Common myeloid progenitor, CD34-positive (primary cell): ENCODE measurements around the gene PRKN.

ENCODE experiments used
- CTCF ChIA-PET: fragments of 350-600 bp; sonication (Branson Sonifier 250); formaldehyde crosslinking; loops from one replicate; lab custom pipeline; 2021; ENCODE audit warnings: antibody characterized with exemption; lab: Charles Lee
- POLR2A ChIA-PET: fragments of 350-600 bp; sonication (Branson Sonifier 250); formaldehyde crosslinking; loops from one replicate; lab custom pipeline; 2021; ENCODE audit warnings: antibody characterized with exemption; lab: Charles Lee
- DNase-seq, 3 donors: peaks; one replicate each; pipeline versions ENCODE4 v3.0.0 to v3.0.0-alpha.2; 2013
- H3K27ac ChIP-seq, 2 experiments: 1 replicate in 1 of 2; 2 replicates in 1 of 2; pipeline ENCODE4 v1.7.0; 2013; ENCODE audit warnings: inconsistent platforms in 2 of 2, low read length in 2 of 2, mild to moderate bottlenecking in 2 of 2, low read depth in 1 of 2, moderate library complexity in 1 of 2; ENCODE audit not compliant: severe bottlenecking in 2 of 2, insufficient read depth in 1 of 2, poor library complexity in 1 of 2
- H3K27me3 ChIP-seq, 5 experiments: replicated peaks in 2 of 5; 1 replicate in 3 of 5; 2 replicates in 2 of 5; pipeline versions ENCODE4 v1.6.1 to v1.7.0; 2013; ENCODE audit warnings: low read length in 4 of 5, mild to moderate bottlenecking in 2 of 5, moderate library complexity in 2 of 5, inconsistent platforms in 1 of 5; ENCODE audit not compliant: insufficient read depth in 5 of 5, control insufficient read depth in 4 of 5
- H3K36me3 ChIP-seq, 4 experiments: 1 replicate in 2 of 4; 2 replicates in 2 of 4; pipeline versions ENCODE4 v1.6.1 to v1.7.0; 2013; ENCODE audit warnings: low read length in 3 of 4, control low read depth in 1 of 4, mild to moderate bottlenecking in 1 of 4; ENCODE audit not compliant: control insufficient read depth in 4 of 4, insufficient read depth in 4 of 4
- H3K4me1 ChIP-seq, 4 experiments: 1 replicate in 3 of 4; 2 replicates in 1 of 4; pipeline versions ENCODE4 v1.6.1 to v1.7.1; 2013; ENCODE audit warnings: low read length in 3 of 4, mild to moderate bottlenecking in 3 of 4, control low read depth in 1 of 4, inconsistent platforms in 1 of 4, moderate library complexity in 1 of 4; ENCODE audit not compliant: control insufficient read depth in 4 of 4, insufficient read depth in 4 of 4; ENCODE audit errors: control extremely low read depth in 1 of 4
- H3K4me3 ChIP-seq, 7 experiments: 1 replicate in 4 of 7; 2 replicates in 3 of 7; pipeline versions ENCODE4 v1.5.1 to v1.7.0; 2013; ENCODE audit warnings: mild to moderate bottlenecking in 7 of 7, low read length in 6 of 7, moderate library complexity in 6 of 7, inconsistent platforms in 2 of 7, low read depth in 2 of 7, control low read depth in 1 of 7; ENCODE audit not compliant: insufficient read depth in 4 of 7, control insufficient read depth in 1 of 7; ENCODE audit errors: extremely low read depth in 1 of 7
- H3K9me3 ChIP-seq, 5 experiments: 1 replicate in 4 of 5; 2 replicates in 1 of 5; pipeline versions ENCODE4 v1.6.1 to v1.7.1; 2013; ENCODE audit warnings: low read length in 4 of 5, mild to moderate bottlenecking in 2 of 5, inconsistent platforms in 1 of 5, low read depth in 1 of 5, moderate library complexity in 1 of 5; ENCODE audit not compliant: control insufficient read depth in 4 of 5, insufficient read depth in 2 of 5; ENCODE audit errors: control extremely low read depth in 1 of 5
- WGBS: methylation state at CpG from one replicate; pipeline ENCODE4 v1.1.5; 2013; ENCODE audit not compliant: insufficient coverage; 5-methylcytosine and 5-hydroxymethylcytosine counted together

Gene PRKN

GRCh38 chr6:161837449-161837735 lies 890.2 kb downstream of the PRKN start:
- peaks cover 12 to 41% (median 33%) of the 10 kb centered on the region in 4 experiments for H3K4me1 ChIP-seq
- H3K36me3 ChIP-seq, result no peaks in the 10 kb centered on the region
- DNase-seq, result no peak
- ChIA-PET POLR2A (no interaction called here), CTCF (interaction anchor here (0.8 to 4.3 kb wide), 7 partner anchors 7 to 900 kb away, joined by 3 to 16 read pairs (median 4); no protein-coding TSS in a partner anchor)
- no CpG with 5 or more reads among the region's 1 CpG for WGBS
- H3K27ac ChIP-seq, result no peak overlapping the region
- no peaks in the 10 kb centered on the region for H3K27me3 ChIP-seq
- H3K9me3 ChIP-seq, result no peaks in the 10 kb centered on the region
- H3K4me3 ChIP-seq, result no peak overlapping the region

GRCh38 chr6:161836643-161837448 lies 890.7 kb downstream of the PRKN start:
- peak in 2 of 3 donors; percentile 47 to 48 for DNase-seq
- WGBS, result 97% methylated on average over 10 of the region's 15 CpGs
- POLR2A ChIA-PET, result no interaction called here
- Histone ChIP-seq H3K27ac (no peak overlapping the region), H3K4me1 (peaks cover 15 to 45% (median 35%) of the 10 kb centered on the region in 4 experiments), H3K4me3 (no peak overlapping the region), H3K27me3 (no peaks in the 10 kb centered on the region), H3K36me3 (no peaks in the 10 kb centered on the region), H3K9me3 (no peaks in the 10 kb centered on the region)
- CTCF ChIA-PET, result interaction anchor here (0.8 to 4.3 kb wide), 9 partner anchors 7 to 88 kb away, joined by 3 to 16 read pairs (median 4); no protein-coding TSS in a partner anchor

- peak overlapping the region in 1 of 7 experiments; percentile 11 for H3K4me3 ChIP-seq
- H3K36me3 ChIP-seq, result no peaks in the 10 kb centered on the region
- POLR2A ChIA-PET, result interaction anchor here (0.6 kb wide), 1 partner anchor 1656 kb away, joined by 4 read pairs; no protein-coding TSS in a partner anchor
- no peaks in the 10 kb centered on the region for H3K27me3 ChIP-seq
- WGBS, result 74% methylated on average over 15 of the region's 19 CpGs
- CTCF ChIA-PET, result interaction anchor here (0.8 to 4.3 kb wide), 3 partner anchors 22 to 87 kb away, joined by 3 to 16 read pairs (median 4); no protein-coding TSS in a partner anchor
- H3K27ac ChIP-seq, result no peak overlapping the region
- peaks cover 22 to 57% (median 47%) of the 10 kb centered on the region in 4 experiments for H3K4me1 ChIP-seq
- no peaks in the 10 kb centered on the region for H3K9me3 ChIP-seq
- DNase-seq, result peak; percentile 32 to 73 (median 72)
Observed at GRCh38 chr6:161835500-161836215, 891.9 kb downstream of the PRKN start.

- H3K9me3 ChIP-seq, result no peaks in the 10 kb centered on the region
- 90% methylated on average over 2 of the region's 6 CpGs for WGBS
- POLR2A ChIA-PET, result no interaction called here
- DNase-seq, result no peak
- H3K4me1 ChIP-seq, result peaks cover 25 to 68% (median 58%) of the 10 kb centered on the region in 4 experiments
- CTCF ChIA-PET, result interaction anchor here (0.9 to 1.5 kb wide), 3 partner anchors 11 to 87 kb away, joined by 3 read pairs; no protein-coding TSS in a partner anchor
- H3K27me3 ChIP-seq, result no peaks in the 10 kb centered on the region
- H3K4me3 ChIP-seq, result no peak overlapping the region
- H3K27ac ChIP-seq, result no peak overlapping the region
- no peaks in the 10 kb centered on the region for H3K36me3 ChIP-seq
Observed at GRCh38 chr6:161834426-161834825, 893.1 kb downstream of the PRKN start.

GRCh38 chr6:161833099-161833860 lies 894.3 kb downstream of the PRKN start:
- WGBS, result 90% methylated on average over 13 of the region's 18 CpGs
- Histone ChIP-seq H3K9me3 (no peaks in the 10 kb centered on the region), H3K36me3 (no peaks in the 10 kb centered on the region), H3K27ac (peak overlapping the region in 1 of 2 experiments; percentile 29), H3K4me1 (peaks cover 25 to 76% (median 65%) of the 10 kb centered on the region in 4 experiments), H3K27me3 (no peaks in the 10 kb centered on the region), H3K4me3 (no peak overlapping the region)
- CTCF ChIA-PET, result interaction anchor here (0.7 to 1.5 kb wide), 3 partner anchors 12 to 88 kb away, joined by 3 to 4 read pairs (median 3); no protein-coding TSS in a partner anchor
- DNase-seq, result no peak
- POLR2A ChIA-PET, result interaction anchor here (0.7 kb wide), 1 partner anchor 50 kb away, joined by 3 read pairs; no protein-coding TSS in a partner anchor

GRCh38 chr6:161832622-161833021 lies 894.9 kb downstream of the PRKN start:
- 100% methylated on average over 7 of the region's 12 CpGs for WGBS
- DNase-seq, result peak in 2 of 3 donors; percentile 33 to 53
- POLR2A ChIA-PET, result interaction anchor here (0.7 kb wide), 1 partner anchor 51 kb away, joined by 3 read pairs; no protein-coding TSS in a partner anchor

More at GRCh38 chr6:161832622-161833021, 894.9 kb downstream of the PRKN start:
- CTCF ChIA-PET, result interaction anchor here (0.7 to 1.5 kb wide), 3 partner anchors 13 to 84 kb away, joined by 3 to 4 read pairs (median 3); no protein-coding TSS in a partner anchor
- no peaks in the 10 kb centered on the region for H3K9me3 ChIP-seq
- no peaks in the 10 kb centered on the region for H3K36me3 ChIP-seq
- no peak overlapping the region for H3K4me3 ChIP-seq
- peak overlapping the region in 1 of 2 experiments; percentile 29 for H3K27ac ChIP-seq
- H3K27me3 ChIP-seq, result no peaks in the 10 kb centered on the region
- peaks cover 22 to 75% (median 61%) of the 10 kb centered on the region in 4 experiments for H3K4me1 ChIP-seq
